HepG2 (cell line): Measurements from ENCODE around the gene TFPI. TPM values are rescaled to one million over a fixed set of nuclear protein-coding genes. Genes with fewer than 3 reads are reported as not detected.

Source experiments
- ATAC-seq: fragments of 200-7000 bp; cut with Tn5 transposase; 3 replicates; pipeline ENCODE4 v1.9.1; 2020; ENCODE audit warnings: mild to moderate bottlenecking, moderate library complexity
- BruUV-seq: library from RNA; stranded (reverse); fragments of 400-500 nt; replicated peaks from 2 replicates; lab custom pipeline; 2021; lab: Mats Ljungman, UMichigan
- CTCF ChIA-PET: fragments of 300-600 bp; formaldehyde crosslinking; extraction: SDS; loops from one replicate; lab custom pipeline; 2021; ENCODE audit warnings: low total read pairs, inconsistent platforms, low intra/inter-chr PET ratio; lab: Yijun Ruan, JAX
- POLR2A ChIA-PET: fragments of 350-600 bp; sonication (Branson Sonifier 250); formaldehyde crosslinking; loops from one replicate; lab custom pipeline; 2020; ENCODE audit warnings: antibody characterized with exemption, inconsistent platforms; lab: Yijun Ruan, JAX
- DNase-seq: peaks from one replicate; pipeline ENCODE4 v3.0.0-alpha.2; 2015; ENCODE audit warnings: low spot score
- FAIRE-seq: peaks from 3 replicates; lab custom pipeline; 2011; peaks lifted over from hg19 to GRCh38; lab: Jason Lieb, UNC
- H2AFZ ChIP-seq: one replicate; pipeline ENCODE4 v1.6.1; 2011; ENCODE audit warnings: low read length, inconsistent platforms
- H3K27ac ChIP-seq: fragments of 300-600 bp; 3 replicates; pipeline ENCODE4 v1.8.0; 2011; ENCODE audit warnings: mixed run types, mild to moderate bottlenecking, mixed read lengths, low read length, inconsistent platforms; ENCODE audit not compliant: insufficient read depth; ENCODE audit errors: extremely low read length
- H3K27me3 ChIP-seq, 2 experiments: fragments of 200-600 bp in 1 of 2; 2 replicates in 1 of 2; 3 replicates in 1 of 2; pipeline versions ENCODE4 v1.6.0 to v1.8.0; 2011; ENCODE audit warnings: low read length in 2 of 2, mild to moderate bottlenecking in 2 of 2, moderate library complexity in 2 of 2, inconsistent platforms in 1 of 2; ENCODE audit not compliant: insufficient read depth in 2 of 2, control insufficient read depth in 1 of 2
- H3K36me3 ChIP-seq, 2 experiments: fragments of 200-600 bp in 1 of 2; replicated peaks in 1 of 2; 2 replicates in 1 of 2; 3 replicates in 1 of 2; pipeline versions ENCODE4 v1.5.1 to v1.8.0; 2011; ENCODE audit warnings: low read length in 2 of 2, inconsistent platforms in 1 of 2; ENCODE audit not compliant: insufficient read depth in 2 of 2, control insufficient read depth in 1 of 2
- H3K4me1 ChIP-seq: 2 replicates; pipeline ENCODE4 v1.5.1; 2012; ENCODE audit warnings: low read length, inconsistent platforms; ENCODE audit not compliant: insufficient read depth
- H3K4me2 ChIP-seq: 2 replicates; pipeline ENCODE4 v1.6.0; 2011; ENCODE audit warnings: low read depth, low read length, inconsistent platforms
- H3K4me3 ChIP-seq, 3 experiments: fragments of 200-600 bp in 1 of 3; sonication (generic), shearing (Covaris generic) in 1 of 3; replicated peaks in 1 of 3; 2 replicates each; pipeline ENCODE4 v1.5.1; 2011 to 2016; ENCODE audit warnings: low read length in 3 of 3, inconsistent platforms in 2 of 3, low read depth in 2 of 3, mild to moderate bottlenecking in 2 of 3, control low read depth in 1 of 3, mixed read lengths in 1 of 3; ENCODE audit not compliant: insufficient read depth in 1 of 3
- H3K79me2 ChIP-seq: one replicate; pipeline ENCODE4 v1.6.1; 2011; ENCODE audit warnings: low read length, inconsistent platforms; ENCODE audit not compliant: insufficient read depth
- H3K9ac ChIP-seq: 2 replicates; pipeline ENCODE4 v1.6.0; 2011; ENCODE audit warnings: mild to moderate bottlenecking, low read depth, low read length, inconsistent platforms; ENCODE audit not compliant: insufficient read depth
- H3K9me3 ChIP-seq: 2 replicates; pipeline ENCODE4 v1.5.1; 2012; ENCODE audit warnings: mild to moderate bottlenecking, low read length
- H4K20me1 ChIP-seq: 2 replicates; pipeline ENCODE4 v1.6.0; 2011; ENCODE audit warnings: inconsistent platforms, mild to moderate bottlenecking, low read length, moderate library complexity; ENCODE audit not compliant: insufficient read depth
- CREM ChIP-seq, 2 experiments: sonication (generic) in 1 of 2; formaldehyde crosslinking in 1 of 2; IDR thresholded peaks; 2 replicates each; pipeline versions ENCODE4 v1.4.0 to v1.6.1; 2016 to 2020; ENCODE audit warnings: antibody characterized with exemption in 1 of 2, mild to moderate bottlenecking in 1 of 2, missing genetic modification reagents in 1 of 2
- FOXA1 ChIP-seq, 2 experiments: fragments of 450-650 bp in 1 of 2; sonication (generic) in 1 of 2; formaldehyde crosslinking in 1 of 2; IDR thresholded peaks; 2 replicates each; pipeline versions ENCODE4 v1.4.0 to v1.6.1; 2016 to 2020; ENCODE audit warnings: missing genetic modification reagents in 1 of 2
- MLX ChIP-seq: IDR thresholded peaks from 2 replicates; pipeline ENCODE4 v1.6.1; 2016
- NFE2L2 ChIP-seq: fragments of 150-350 bp; IDR thresholded peaks from 2 replicates; pipeline ENCODE4 v1.6.1; 2014; ENCODE audit warnings: low read length
- POLR2AphosphoS5 ChIP-seq: IDR thresholded peaks from 2 replicates; pipeline ENCODE4 v1.6.1; 2012; ENCODE audit warnings: low read depth, low read length
- PRDM10 ChIP-seq: sonication (generic); formaldehyde crosslinking; IDR thresholded peaks from 2 replicates; pipeline ENCODE4 v1.4.0; 2020; ENCODE audit warnings: low read depth, missing genetic modification reagents
- RARA ChIP-seq: IDR thresholded peaks from 2 replicates; pipeline ENCODE4 v1.6.1; 2016; ENCODE audit warnings: missing genetic modification reagents, missing compliant biosample characterization
- REXO4 ChIP-seq: sonication (generic); formaldehyde crosslinking; IDR thresholded peaks from 2 replicates; pipeline ENCODE4 v1.8.0; 2022; ENCODE audit warnings: missing genetic modification reagents, mild to moderate bottlenecking, borderline replicate concordance
- RNF2 ChIP-seq: fragments of 450-650 bp; conservative IDR thresholded peaks from 2 replicates; pipeline ENCODE4 v1.6.1; 2016; ENCODE audit warnings: low read depth
- SMYD3 ChIP-seq: sonication (generic); formaldehyde crosslinking; IDR thresholded peaks from 2 replicates; pipeline ENCODE4 v1.8.1; 2023; ENCODE audit warnings: mild to moderate bottlenecking, missing genetic modification reagents
- SOX6 ChIP-seq, 2 experiments: fragments of 450-650 bp in 1 of 2; sonication (generic) in 1 of 2; formaldehyde crosslinking in 1 of 2; IDR thresholded peaks; 2 replicates each; pipeline versions ENCODE4 v1.4.0 to v1.6.1; 2017 to 2020; ENCODE audit warnings: antibody characterized with exemption in 1 of 2, mild to moderate bottlenecking in 1 of 2, missing genetic modification reagents in 1 of 2
- ZBTB4 ChIP-seq: sonication (generic); formaldehyde crosslinking; IDR thresholded peaks from 2 replicates; pipeline ENCODE4 v1.4.0; 2020; ENCODE audit warnings: missing genetic modification reagents, mild to moderate bottlenecking, borderline replicate concordance
- ZFP90 ChIP-seq: sonication (generic); formaldehyde crosslinking; IDR thresholded peaks from 2 replicates; pipeline ENCODE4 v1.8.0; 2022; ENCODE audit warnings: missing genetic modification reagents, mild to moderate bottlenecking, inconsistent platforms, borderline replicate concordance
- ZNF160 ChIP-seq: sonication (generic); formaldehyde crosslinking; IDR thresholded peaks from 2 replicates; pipeline ENCODE4 v1.8.0; 2022; ENCODE audit warnings: mild to moderate bottlenecking, inconsistent platforms, missing genetic modification reagents
- WGBS: methylation state at CpG from one replicate; pipeline ENCODE4 v1.1.6; 2017; ENCODE audit warnings: low lambda C conversion rate; 5-methylcytosine and 5-hydroxymethylcytosine counted together
- in situ Hi-C: cut with HindIII; loops from 2 replicates; pipeline ENCODE4 v1.10.0; 2017; ENCODE audit warnings: low pct_unique_long_range_greater_than_20kb; ENCODE audit not compliant: extremely low pct_ligation_motif_present
- intact Hi-C: fragments of 100-400 bp; cut with micrococcal nuclease; formaldehyde crosslinking; loops from one replicate; pipeline ENCODE4 v1.10.0; 2022; ENCODE audit not compliant: unreplicated experiment
- polyA plus RNA-seq, 8 experiments: library from polyadenylated mRNA; depleted of rRNA in 3 of 8; stranded (reverse) in 7 of 8; unstranded in 1 of 8; fragments of >200 nt; fragmentation: Illumina TruSeq in 4 of 8; extraction: Trizol in 4 of 8; gene quantifications; 2 replicates each; pipeline versions ENCODE4 v1.2.1 to v1.2.3, GENCODE V29; 2011 to 2016; ENCODE audit warnings: low read depth in 4 of 8, missing spikeins in 1 of 8, mixed read lengths in 1 of 8; ENCODE audit not compliant: insufficient read depth in 1 of 8
- total RNA-seq, 5 experiments: library from RNA; depleted of rRNA; stranded (reverse); fragments of >200 nt; fragmentation: Illumina TruSeq; extraction: Trizol; gene quantifications; 2 replicates each; pipeline ENCODE4 v1.2.3, GENCODE V29; 2016; ENCODE audit warnings: low read depth in 1 of 5

TFPI gene
- total and polyA plus RNA-seq, 2 of the 13 experiments (the other 11 are each of a cell fraction or from before 2014, with no cell fraction given), result 301 to 436 TPM

GRCh38 chr2:187511356-187512315, 42.6 kb downstream of the TFPI start:
- Histone ChIP-seq H3K36me3 (peaks cover 0 to 2% of the 10 kb centered on the region in 2 experiments; a peak in 3 of 5 replicates), H2AFZ (no peak overlapping the region), H4K20me1 (no peaks in the 10 kb centered on the region; the same call in 1 of the 2 replicates), H3K4me2 (peak overlapping the region; percentile 77), H3K4me1 (peaks cover 88% of the 10 kb centered on the region), H3K27me3 (no peaks in the 10 kb centered on the region; a peak in 1 of 5 replicates), H3K9ac (peak overlapping the region; percentile 70), H3K79me2 (peaks cover 76% of the 10 kb centered on the region), H3K4me3 (peak overlapping the region; percentile 56 to 70 (median 59)), H3K9me3 (no peaks in the 10 kb centered on the region), H3K27ac (peak overlapping the region; percentile 75)
- WGBS, result 45% methylated on average over 9 of the region's 9 CpGs
- CTCF ChIA-PET, result no interaction called here
- FAIRE-seq (no peak), ATAC-seq (no peak), DNase-seq (no peak)
- POLR2A ChIA-PET, result interaction anchor here (0.8 to 3.4 kb wide), 7 partner anchors 7 to 55 kb away, joined by 3 to 37 read pairs (median 5); no protein-coding TSS in a partner anchor
- BruUV-seq, result no TSS peak
- intact Hi-C loops (loop anchor here (2.0 kb wide), 1 partner anchor 39 kb away; no protein-coding TSS in a partner anchor), in situ Hi-C loops (no loop called here)
- TF ChIP-seq SOX6 (IDR thresholded peaks at IDR 0.05) (no peak), SOX6 (CRISPR knock-in tag; IDR thresholded peaks at IDR 0.05) (peak; percentile 50; the same call in 1 of the 2 replicates), CREM (IDR thresholded peaks at IDR 0.05) (0 out of 2 replicates have a peak, but pooled peaks have one; percentile 12), CREM (CRISPR knock-in tag; IDR thresholded peaks at IDR 0.05) (no peak), FOXA1 (IDR thresholded peaks at IDR 0.05) (0 out of 2 replicates have a peak, but pooled peaks have one; percentile 13), FOXA1 (CRISPR knock-in tag; IDR thresholded peaks at IDR 0.05) (peak; percentile 66), SMYD3 (CRISPR knock-in tag) (0 out of 2 replicates have a peak, but pooled peaks have one; percentile 5), RNF2 (no peak), MLX (no peak), REXO4 (CRISPR knock-in tag) (no peak), NFE2L2 (no peak), ZBTB4 (CRISPR knock-in tag) (no peak; the same call in 1 of the 2 replicates), POLR2AphosphoS5 (peak; percentile 33), PRDM10 (CRISPR knock-in tag) (no peak), ZFP90 (CRISPR knock-in tag) (0 out of 2 replicates have a peak, but pooled peaks have one; percentile 54), ZNF160 (CRISPR knock-in tag) (0 out of 2 replicates have a peak, but pooled peaks have one; percentile 36), RARA (peak; percentile 78)
